Thyroid gland (tissue), 4 donors: ENCODE results near the gene KCNJ15. TPM values are rescaled to one million over a fixed set of nuclear protein-coding genes. Genes with fewer than 3 reads are reported as not detected.

ENCODE experiments used
- DNase-seq, 2 donors: peaks; one replicate each; pipeline ENCODE4 v3.0.0-alpha.2; 2019
- H3K27ac ChIP-seq, 3 donors: fragments of 200-600 bp; sonication (generic); 1 replicate in 2 of 3; 2 replicates in 1 of 3; pipeline ENCODE4 v1.5.1; 2016 to 2019; ENCODE audit warnings: mild to moderate bottlenecking in 1 of 3, moderate library complexity in 1 of 3
- H3K27me3 ChIP-seq: fragments of 200-600 bp; sonication (generic); one replicate; pipeline ENCODE4 v1.5.1; 2019
- H3K36me3 ChIP-seq, 2 donors: fragments of 200-600 bp; sonication (generic); one replicate each; pipeline ENCODE4 v1.5.1; 2016 to 2019
- H3K4me1 ChIP-seq, 2 donors: fragments of 200-600 bp; sonication (generic); one replicate each; pipeline ENCODE4 v1.5.1; 2017 to 2019
- H3K4me3 ChIP-seq, 3 donors: fragments of 200-600 bp; sonication (generic); replicated peaks in 1 of 3; 1 replicate in 2 of 3; 2 replicates in 1 of 3; pipeline ENCODE4 v1.5.1; 2016; ENCODE audit warnings: mild to moderate bottlenecking in 1 of 3
- H3K9me3 ChIP-seq: fragments of 200-600 bp; sonication (generic); one replicate; pipeline ENCODE4 v1.5.1; 2017
- POLR2A ChIP-seq, 2 donors: fragments of 450-650 bp; IDR thresholded peaks; one replicate each; pipeline ENCODE4 v1.6.1; 2017; ENCODE audit warnings: antibody characterized with exemption in 2 of 2, mild to moderate bottlenecking in 2 of 2, moderate library complexity in 1 of 2
- WGBS, 2 donors: methylation state at CpG; one replicate each; pipeline ENCODE4 v1.1.5; 2017; 5-methylcytosine and 5-hydroxymethylcytosine counted together
- intact Hi-C: fragments of 100-400 bp; cut with DNase I; formaldehyde crosslinking; loops from one replicate; pipeline ENCODE4 v1.15.1; 2023
- total RNA-seq, 4 donors: library from RNA; depleted of rRNA; stranded (reverse); fragments of >200 nt; gene quantifications; one replicate each; pipeline ENCODE4 v1.2.3, GENCODE V29; 2016
- TF ChIP-seq, protein P1 (sequence below), 6 experiments: fragments of 200-600 bp in 3 of 6; fragments of 450-650 bp in 3 of 6; sonication (generic) in 3 of 6; IDR thresholded peaks; one replicate each; pipeline ENCODE4 v1.5.1; 2016 to 2019; ENCODE audit warnings: antibody characterized with exemption in 6 of 6, mild to moderate bottlenecking in 2 of 6, inconsistent platforms in 1 of 6, moderate library complexity in 1 of 6

The KCNJ15 gene
- total RNA-seq, 4 donors from 2014 or later = 29.2 to 71.2 (median 59.5) TPM

DNA sequence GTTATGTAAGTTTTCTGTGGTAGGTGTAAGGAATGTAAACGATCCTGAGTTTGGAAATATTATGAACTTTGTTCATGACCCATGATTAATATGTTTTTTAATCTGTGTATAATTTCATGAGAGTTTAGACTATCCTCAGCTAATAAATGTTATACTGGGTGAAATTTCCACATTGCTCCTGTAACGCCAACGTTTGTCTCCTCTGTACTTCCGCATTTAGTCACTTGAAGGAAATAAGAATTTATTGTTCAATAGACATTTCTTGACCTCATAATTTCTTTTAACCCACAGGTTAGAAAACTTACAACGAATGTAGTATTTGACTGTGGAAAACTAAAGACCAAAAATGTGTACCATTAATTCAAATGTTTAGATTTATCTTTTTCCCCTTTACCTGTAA is 876 bp downstream of the KCNJ15 start:
- no peak overlapping the region for H3K27ac ChIP-seq
- H3K27me3 ChIP-seq = no peaks in the 10 kb centered on the region
- TF ChIP-seq POLR2A (IDR thresholded peaks at IDR 0.05) = no peak
- TF ChIP-seq, protein P1, sequence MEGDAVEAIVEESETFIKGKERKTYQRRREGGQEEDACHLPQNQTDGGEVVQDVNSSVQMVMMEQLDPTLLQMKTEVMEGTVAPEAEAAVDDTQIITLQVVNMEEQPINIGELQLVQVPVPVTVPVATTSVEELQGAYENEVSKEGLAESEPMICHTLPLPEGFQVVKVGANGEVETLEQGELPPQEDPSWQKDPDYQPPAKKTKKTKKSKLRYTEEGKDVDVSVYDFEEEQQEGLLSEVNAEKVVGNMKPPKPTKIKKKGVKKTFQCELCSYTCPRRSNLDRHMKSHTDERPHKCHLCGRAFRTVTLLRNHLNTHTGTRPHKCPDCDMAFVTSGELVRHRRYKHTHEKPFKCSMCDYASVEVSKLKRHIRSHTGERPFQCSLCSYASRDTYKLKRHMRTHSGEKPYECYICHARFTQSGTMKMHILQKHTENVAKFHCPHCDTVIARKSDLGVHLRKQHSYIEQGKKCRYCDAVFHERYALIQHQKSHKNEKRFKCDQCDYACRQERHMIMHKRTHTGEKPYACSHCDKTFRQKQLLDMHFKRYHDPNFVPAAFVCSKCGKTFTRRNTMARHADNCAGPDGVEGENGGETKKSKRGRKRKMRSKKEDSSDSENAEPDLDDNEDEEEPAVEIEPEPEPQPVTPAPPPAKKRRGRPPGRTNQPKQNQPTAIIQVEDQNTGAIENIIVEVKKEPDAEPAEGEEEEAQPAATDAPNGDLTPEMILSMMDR (IDR thresholded peaks at IDR 0.05) = no peak
- H3K4me1 ChIP-seq = no peaks in the 10 kb centered on the region
- H3K4me3 ChIP-seq = no peak overlapping the region
- intact Hi-C loops = no loop called here
- no peaks in the 10 kb centered on the region for H3K9me3 ChIP-seq
- no peak for DNase-seq
- H3K36me3 ChIP-seq = no peaks in the 10 kb centered on the region
- WGBS, 2 donors = 82 to 83% methylated on average over 5 of the region's 5 CpGs

DNA sequence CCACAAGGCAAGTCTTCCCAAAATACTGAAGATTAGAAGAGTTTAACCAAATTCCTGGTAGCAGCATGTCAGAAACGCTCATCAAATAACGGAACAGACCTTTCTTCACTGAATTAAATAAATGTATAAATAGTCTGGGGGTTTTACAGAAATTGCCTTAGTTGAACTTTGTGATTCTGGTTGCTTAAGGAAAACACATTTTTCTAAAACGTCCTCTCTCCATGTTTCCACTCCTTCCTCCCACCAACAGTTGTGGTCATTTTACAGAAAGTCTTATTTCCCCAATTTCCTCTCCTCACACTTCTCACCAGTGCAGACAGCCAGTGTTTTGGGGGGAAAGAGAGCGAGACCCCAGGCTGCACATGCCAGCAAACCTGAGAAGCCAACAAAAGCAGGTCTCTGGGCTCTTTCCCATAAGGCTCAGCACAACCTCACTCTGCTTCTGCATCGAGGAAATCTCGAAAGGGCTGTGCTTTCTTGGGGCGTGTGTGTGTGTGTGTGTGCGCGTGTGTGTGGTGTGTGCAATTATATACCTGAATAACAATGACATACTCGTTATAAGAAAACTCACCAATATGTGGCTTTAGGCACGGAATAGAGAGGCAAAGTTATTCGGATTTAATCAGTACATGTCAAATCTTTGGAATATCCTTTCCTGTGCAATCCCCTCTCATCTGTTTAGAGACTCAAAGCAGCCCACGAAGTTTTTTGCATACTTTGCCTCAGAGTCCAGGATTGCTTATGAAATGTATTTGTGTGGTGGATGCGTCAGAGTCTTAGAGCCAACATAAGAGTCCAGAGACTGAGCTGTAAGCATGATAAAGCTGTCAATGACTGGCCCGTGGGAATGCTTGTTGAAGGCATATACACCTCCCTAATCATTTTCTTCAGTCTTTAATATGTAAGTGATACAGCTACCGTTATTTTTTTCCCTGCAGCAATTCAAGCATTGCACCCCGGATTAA is 2.0 kb downstream of the KCNJ15 start:
- Histone ChIP-seq H3K36me3 (no peaks in the 10 kb centered on the region), H3K4me3 (no peak overlapping the region), H3K4me1 (no peaks in the 10 kb centered on the region), H3K27ac (no peak overlapping the region), H3K9me3 (no peaks in the 10 kb centered on the region), H3K27me3 (no peaks in the 10 kb centered on the region)
- TF ChIP-seq, protein P1 (IDR thresholded peaks at IDR 0.05) = no peak
- no peak for TF ChIP-seq POLR2A (IDR thresholded peaks at IDR 0.05)
- no peak for DNase-seq
- 80 to 81% methylated on average over 17 of the region's 17 CpGs for WGBS, 2 donors
- intact Hi-C loops = no loop called here

DNA sequence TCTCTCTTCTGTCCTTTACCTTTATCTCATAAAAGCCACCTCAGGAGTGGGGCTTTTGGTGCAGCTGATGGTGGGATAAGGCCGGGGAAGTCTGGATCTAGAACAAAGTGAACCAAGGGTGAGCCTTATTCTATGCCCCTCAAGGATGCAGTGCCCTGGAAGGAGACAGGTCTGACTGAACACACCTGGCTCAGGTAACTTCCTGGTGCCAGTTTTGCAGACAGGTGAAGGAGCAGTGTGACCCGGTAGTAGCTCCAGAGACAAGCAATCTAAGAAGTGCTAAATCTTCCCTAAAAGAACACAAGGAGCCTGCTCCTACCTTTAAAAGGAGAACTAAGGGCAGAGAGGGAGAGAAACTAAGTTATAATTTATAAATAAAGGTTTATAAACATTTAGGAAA is 2.9 kb downstream of the KCNJ15 start:
- Histone ChIP-seq H3K27me3 (no peaks in the 10 kb centered on the region), H3K27ac (no peak overlapping the region), H3K36me3 (no peaks in the 10 kb centered on the region), H3K4me1 (no peaks in the 10 kb centered on the region), H3K4me3 (no peak overlapping the region), H3K9me3 (no peaks in the 10 kb centered on the region)
- intact Hi-C loops = no loop called here
- DNase-seq = no peak
- no peak for TF ChIP-seq POLR2A (IDR thresholded peaks at IDR 0.05)
- TF ChIP-seq, protein P1 (IDR thresholded peaks at IDR 0.05) = no peak
- WGBS, 2 donors = 81 to 89% methylated on average over 2 of the region's 2 CpGs

DNA sequence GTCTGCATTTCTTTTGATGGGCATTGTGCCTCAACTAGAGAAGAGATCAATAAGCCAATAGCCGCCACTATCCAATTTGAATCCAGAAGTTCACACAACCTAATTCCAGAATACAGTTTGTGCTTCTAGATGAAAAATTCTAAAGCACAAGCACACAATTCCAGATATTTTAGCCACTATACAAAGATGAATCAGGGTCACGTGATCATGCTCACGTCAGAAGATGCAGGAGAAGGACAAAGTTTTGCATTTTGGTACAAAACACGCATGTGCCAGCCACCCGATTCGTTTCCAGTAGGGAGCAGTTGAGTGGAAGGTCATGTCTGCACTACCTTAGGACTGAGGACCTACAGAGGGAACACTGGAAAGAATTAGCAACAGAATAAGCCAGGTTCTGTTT is 3.6 kb downstream of the KCNJ15 start:
- Histone ChIP-seq H3K27me3 (no peaks in the 10 kb centered on the region), H3K9me3 (no peaks in the 10 kb centered on the region), H3K4me3 (no peak overlapping the region), H3K27ac (no peak overlapping the region), H3K4me1 (no peaks in the 10 kb centered on the region), H3K36me3 (no peaks in the 10 kb centered on the region)
- WGBS, 2 donors = 83 to 92% methylated on average over 6 of the region's 6 CpGs
- intact Hi-C loops = no loop called here
- no peak for TF ChIP-seq POLR2A (IDR thresholded peaks at IDR 0.05)
- TF ChIP-seq, protein P1 (IDR thresholded peaks at IDR 0.05) = no peak
- DNase-seq = no peak

DNA sequence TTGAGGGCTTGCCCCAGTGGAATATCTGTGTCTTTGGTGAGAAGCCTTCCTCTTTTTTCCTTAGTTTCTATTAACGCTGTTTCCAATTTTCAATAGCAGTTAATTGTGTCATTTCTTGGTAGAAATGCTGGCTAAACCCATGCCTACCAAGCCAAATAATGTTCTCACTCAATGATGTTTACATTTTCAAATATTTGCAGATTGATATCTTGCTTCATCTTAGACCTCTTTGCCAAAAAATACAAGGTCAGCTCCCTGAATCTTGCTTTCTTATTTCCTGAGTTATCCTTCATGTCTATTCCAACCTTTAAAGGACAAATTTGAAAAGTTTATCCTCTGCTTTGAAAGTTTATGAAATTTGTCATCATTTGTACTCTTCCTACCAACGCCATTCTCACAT is 5.1 kb downstream of the KCNJ15 start:
- H3K4me3 ChIP-seq = no peak overlapping the region
- H3K36me3 ChIP-seq = no peaks in the 10 kb centered on the region
- no peaks in the 10 kb centered on the region for H3K4me1 ChIP-seq
- no peaks in the 10 kb centered on the region for H3K9me3 ChIP-seq
- 84 to 88% methylated on average over 2 of the region's 2 CpGs for WGBS, 2 donors
- H3K27me3 ChIP-seq = no peaks in the 10 kb centered on the region
- TF ChIP-seq POLR2A (IDR thresholded peaks at IDR 0.05) = no peak
- TF ChIP-seq, protein P1 (IDR thresholded peaks at IDR 0.05) = no peak
- no peak for DNase-seq
- intact Hi-C loops = no loop called here
- no peak overlapping the region for H3K27ac ChIP-seq
